Activated B cell treated with CpG ODN at 0.5 μM for 24 hours (primary cell): ENCODE measurements around the gene DDX4. TPM values are rescaled to one million over a fixed set of nuclear protein-coding genes. Genes with fewer than 3 reads are reported as not detected.

ENCODE experiments used
- ATAC-seq: fragments of 200-7000 bp; cut with Tn5 transposase; one replicate; pipeline ENCODE4 v1.10.0; 2021; ENCODE audit warnings: low read depth, mild to moderate bottlenecking, moderate library complexity
- CTCF ChIA-PET: fragments of 350-600 bp; sonication (Branson Sonifier 250); formaldehyde crosslinking; loops from one replicate; lab custom pipeline; 2021; ENCODE audit warnings: antibody characterized with exemption; lab: Charles Lee
- POLR2A ChIA-PET: fragments of 350-600 bp; sonication (Branson Sonifier 250); formaldehyde crosslinking; loops from one replicate; lab custom pipeline; 2021; ENCODE audit warnings: antibody characterized with exemption; lab: Charles Lee
- DNase-seq: peaks from one replicate; pipeline ENCODE4 v3.0.0; 2022
- H3K27ac Mint-ChIP-seq: one replicate; pipeline ENCODE4 v1.8.0; 2020; ENCODE audit warnings: mixed read lengths
- H3K27me3 Mint-ChIP-seq: one replicate; pipeline ENCODE4 v1.8.0; 2021; ENCODE audit warnings: mixed read lengths
- H3K36me3 Mint-ChIP-seq: one replicate; pipeline ENCODE4 v1.8.0; 2021; ENCODE audit warnings: low read depth, mixed read lengths
- H3K4me1 Mint-ChIP-seq: one replicate; pipeline ENCODE4 v1.8.0; 2021; ENCODE audit warnings: mixed read lengths
- H3K4me3 Mint-ChIP-seq: one replicate; pipeline ENCODE4 v1.8.0; 2020; ENCODE audit warnings: mild to moderate bottlenecking, mixed read lengths
- H3K9me3 Mint-ChIP-seq: one replicate; pipeline ENCODE4 v1.8.0; 2020; ENCODE audit warnings: mixed read lengths
- intact Hi-C: fragments of 100-400 bp; cut with micrococcal nuclease; formaldehyde crosslinking; loops from one replicate; pipeline ENCODE4 v1.15.1; 2024
- total RNA-seq: library from RNA; stranded (reverse); gene quantifications from 2 replicates; pipeline ENCODE4 v1.2.3, GENCODE V29; 2022
- TF ChIP-seq, protein P1 (sequence below): fragments of 200-600 bp; IDR thresholded peaks from one replicate; pipeline ENCODE4 v1.8.0; 2022; ENCODE audit warnings: antibody characterized with exemption, mild to moderate bottlenecking

DDX4 gene
- total RNA-seq, 1 donor from 2014 or later = not detected

DNA sequence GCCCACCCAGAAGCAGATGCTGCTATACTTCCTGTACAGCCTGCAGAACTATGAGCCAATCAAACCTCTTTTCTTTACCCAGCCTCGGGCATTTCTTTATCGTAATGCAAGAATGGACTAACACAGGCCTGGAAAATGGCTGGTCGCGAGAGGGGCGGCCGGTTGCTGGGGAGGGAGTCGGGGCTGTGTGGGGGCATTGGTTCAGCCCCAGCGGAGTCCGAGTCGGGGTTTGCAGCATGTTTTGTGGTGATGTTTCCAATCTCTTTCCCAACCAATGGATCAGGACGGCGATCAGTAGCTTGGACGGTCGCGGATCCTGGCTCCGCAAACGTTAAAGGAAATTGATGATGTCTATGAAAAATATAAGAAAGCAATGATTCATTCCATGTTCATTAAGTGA is 94.6 kb downstream of the DDX4 start:
- H3K9me3 Mint-ChIP-seq = no peaks in the 10 kb centered on the region
- ChIA-PET CTCF (no interaction called here), POLR2A (no interaction called here)

GRCh38 chr5:55836191-55836590 is 98.3 kb downstream of the DDX4 start:
- DNase-seq = no peak
- CTCF ChIA-PET = no interaction called here
- Mint-ChIP-seq H3K4me3 (no peak overlapping the region), H3K9me3 (no peaks in the 10 kb centered on the region), H3K27ac (no peak overlapping the region), H3K27me3 (no peaks in the 10 kb centered on the region), H3K36me3 (no peaks in the 10 kb centered on the region), H3K4me1 (no peaks in the 10 kb centered on the region)
- POLR2A ChIA-PET = no interaction called here
- TF ChIP-seq, protein P1, sequence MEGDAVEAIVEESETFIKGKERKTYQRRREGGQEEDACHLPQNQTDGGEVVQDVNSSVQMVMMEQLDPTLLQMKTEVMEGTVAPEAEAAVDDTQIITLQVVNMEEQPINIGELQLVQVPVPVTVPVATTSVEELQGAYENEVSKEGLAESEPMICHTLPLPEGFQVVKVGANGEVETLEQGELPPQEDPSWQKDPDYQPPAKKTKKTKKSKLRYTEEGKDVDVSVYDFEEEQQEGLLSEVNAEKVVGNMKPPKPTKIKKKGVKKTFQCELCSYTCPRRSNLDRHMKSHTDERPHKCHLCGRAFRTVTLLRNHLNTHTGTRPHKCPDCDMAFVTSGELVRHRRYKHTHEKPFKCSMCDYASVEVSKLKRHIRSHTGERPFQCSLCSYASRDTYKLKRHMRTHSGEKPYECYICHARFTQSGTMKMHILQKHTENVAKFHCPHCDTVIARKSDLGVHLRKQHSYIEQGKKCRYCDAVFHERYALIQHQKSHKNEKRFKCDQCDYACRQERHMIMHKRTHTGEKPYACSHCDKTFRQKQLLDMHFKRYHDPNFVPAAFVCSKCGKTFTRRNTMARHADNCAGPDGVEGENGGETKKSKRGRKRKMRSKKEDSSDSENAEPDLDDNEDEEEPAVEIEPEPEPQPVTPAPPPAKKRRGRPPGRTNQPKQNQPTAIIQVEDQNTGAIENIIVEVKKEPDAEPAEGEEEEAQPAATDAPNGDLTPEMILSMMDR = no peak
- no peak for ATAC-seq
- intact Hi-C loops = no loop called here

More for the DNA sequence above, 94.6 kb downstream of the DDX4 start:
- Mint-ChIP-seq H3K27ac (no peak overlapping the region), H3K4me1 (no peaks in the 10 kb centered on the region), H3K27me3 (peaks cover 5% of the 10 kb centered on the region), H3K36me3 (no peaks in the 10 kb centered on the region), H3K4me3 (no peak overlapping the region)
- ATAC-seq = no peak
- intact Hi-C loops = no loop called here
- DNase-seq = no peak
- TF ChIP-seq, protein P1 = no peak

DNA sequence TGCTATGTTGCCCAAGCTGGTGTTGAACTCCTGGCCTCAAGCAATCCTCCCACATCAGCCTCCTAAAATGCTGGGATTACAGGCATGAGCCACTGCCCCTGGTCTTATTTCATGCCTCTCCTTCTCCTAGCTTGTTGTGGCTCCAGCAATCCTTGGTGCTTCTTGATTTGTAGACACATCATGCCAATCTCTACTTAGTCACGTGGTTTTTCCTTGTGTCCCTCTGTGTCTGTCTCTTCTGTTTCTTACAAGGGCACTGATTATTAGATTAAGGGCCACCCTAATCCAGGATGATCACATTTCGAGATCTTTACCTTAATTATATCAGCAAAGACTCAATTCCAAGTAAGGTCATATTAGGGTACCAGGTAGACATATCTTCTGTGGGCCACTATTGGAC is 104.1 kb downstream of the DDX4 start:
- Mint-ChIP-seq H3K36me3 (no peaks in the 10 kb centered on the region), H3K9me3 (peaks cover 10% of the 10 kb centered on the region), H3K4me1 (no peaks in the 10 kb centered on the region), H3K27ac (no peak overlapping the region), H3K4me3 (no peak overlapping the region), H3K27me3 (peaks cover 7% of the 10 kb centered on the region)
- DNase-seq (no peak), ATAC-seq (no peak)
- ChIA-PET CTCF (no interaction called here), POLR2A (interaction anchor here (0.7 kb wide), 1 partner anchor 13 kb away, joined by 6 read pairs; no protein-coding TSS in a partner anchor)
- TF ChIP-seq, protein P1 = no peak
- intact Hi-C loops = no loop called here

DNA sequence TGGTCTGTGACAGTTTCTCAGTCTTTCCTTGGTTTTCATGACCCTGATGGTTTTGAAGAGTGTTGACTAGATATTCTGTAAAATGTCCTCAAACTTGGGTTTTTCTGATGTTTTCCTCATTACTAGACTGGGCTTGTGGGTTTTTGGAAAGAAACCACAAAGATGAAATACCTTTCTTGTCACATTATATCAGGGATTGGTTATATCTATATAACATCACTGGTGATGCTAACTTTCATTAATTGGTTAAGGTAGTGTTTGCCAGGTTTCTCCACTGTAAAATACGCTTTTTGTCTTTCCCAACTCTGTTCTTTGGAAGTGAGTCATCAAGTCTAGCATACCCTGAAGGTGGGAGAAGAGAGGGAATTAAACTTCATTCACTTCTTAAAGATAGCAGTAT is 110.0 kb downstream of the DDX4 start:
- H3K36me3 Mint-ChIP-seq = no peaks in the 10 kb centered on the region
- no peak overlapping the region for H3K4me3 Mint-ChIP-seq
- H3K27me3 Mint-ChIP-seq = peaks cover 18% of the 10 kb centered on the region
- ATAC-seq (no peak), DNase-seq (no peak)
- TF ChIP-seq, protein P1 = no peak
- peaks cover 10% of the 10 kb centered on the region for H3K9me3 Mint-ChIP-seq
- no peak overlapping the region for H3K27ac Mint-ChIP-seq
- ChIA-PET POLR2A (no interaction called here), CTCF (no interaction called here)
- intact Hi-C loops = no loop called here
- H3K4me1 Mint-ChIP-seq = no peaks in the 10 kb centered on the region

DNA sequence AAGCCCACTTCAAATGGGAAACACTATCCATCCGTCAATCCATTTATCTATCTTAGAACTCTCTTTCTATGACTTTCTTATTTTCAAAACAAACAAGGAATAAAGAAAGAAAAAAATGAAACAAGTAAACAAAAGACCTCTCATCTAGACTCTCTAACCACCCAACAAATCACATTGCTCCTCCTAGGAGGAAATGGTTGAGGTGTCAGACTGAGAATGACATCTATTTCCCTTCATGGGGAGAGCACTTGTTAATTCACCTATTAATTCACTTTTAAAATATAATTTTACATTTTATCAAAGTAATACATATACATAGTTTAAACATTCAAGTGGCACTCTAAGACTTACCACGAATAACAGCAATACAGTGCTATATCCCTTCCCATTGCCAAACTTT is 110.9 kb downstream of the DDX4 start:
- ChIA-PET POLR2A (no interaction called here), CTCF (no interaction called here)
- H3K27ac Mint-ChIP-seq = no peak overlapping the region
- H3K36me3 Mint-ChIP-seq = no peaks in the 10 kb centered on the region
- no peak for ATAC-seq
- TF ChIP-seq, protein P1 = no peak
- peaks cover 22% of the 10 kb centered on the region for H3K27me3 Mint-ChIP-seq
- no peak overlapping the region for H3K4me3 Mint-ChIP-seq
- peaks cover 5% of the 10 kb centered on the region for H3K9me3 Mint-ChIP-seq
- no peak for DNase-seq
- no peaks in the 10 kb centered on the region for H3K4me1 Mint-ChIP-seq
- intact Hi-C loops = no loop called here
